Measurements from ENCODE around the gene MIER1. TPM values are rescaled to one million over a fixed set of nuclear protein-coding genes. Genes with fewer than 3 reads are reported as not detected.
"Not testable (repeated sequence)": the region's sequence is repeated elsewhere in the genome, so short reads cannot be mapped to it uniquely, and the experiment has no call there.

The MIER1 gene
- polyA plus RNA-seq (ENCODE audit: insufficient read depth in 1 of 5, insufficient read length in 5 of 5, low replicate concordance in 1 of 5), result 10 to 100 TPM; 26.4 to 41.1 (median 34.7) TPM
- long read RNA-seq, donor 1, partial matches to known transcripts, result 44 of 44 reads
- long read RNA-seq, donor 1, other reads (novel, unspliced or antisense), result 0 of 44 reads
- long read RNA-seq, donor 2, full-length matches to known transcripts, result 4 of 4 reads
- long read RNA-seq, donor 2, partial matches to known transcripts, result 0 of 4 reads
- long read RNA-seq, donor 2, other reads (novel, unspliced or antisense), result 0 of 4 reads
- long read RNA-seq, donor 3, full-length matches to known transcripts, result 2 of 31 reads
- long read RNA-seq, donor 3, partial matches to known transcripts, result 29 of 31 reads
- long read RNA-seq, donor 3, other reads (novel, unspliced or antisense), result 0 of 31 reads
- long read RNA-seq, donor 4, result 0 reads
- long read RNA-seq, donor 5, full-length matches to known transcripts, result 2 of 2 reads
- long read RNA-seq, donor 5, partial matches to known transcripts, result 0 of 2 reads
- long read RNA-seq, donor 5, other reads (novel, unspliced or antisense), result 0 of 2 reads
- long read RNA-seq, donor 6, full-length matches to known transcripts, result 3 of 3 reads
- long read RNA-seq, donor 6, partial matches to known transcripts, result 0 of 3 reads
- long read RNA-seq, donor 6, other reads (novel, unspliced or antisense), result 0 of 3 reads
- long read RNA-seq, donor 7, full-length matches to known transcripts, result 1 of 1 reads
- long read RNA-seq, donor 7, partial matches to known transcripts, result 0 of 1 reads
- long read RNA-seq, donor 7, other reads (novel, unspliced or antisense), result 0 of 1 reads
- long read RNA-seq, donor 8, result 0 reads

- DNase-seq, result peak; percentile 99
These were observed at the start of gene MIER1, which contains the start of gene DNAI4 for GRCh38 chr1:66924756-66925557. MIER1 (plus strand) TSS chr1:66924990; CDS start chr1:66925029, 39 bp downstream. DNAI4 (minus strand) TSS chr1:66924856; CDS start chr1:66924831, 25 bp downstream.

DNA sequence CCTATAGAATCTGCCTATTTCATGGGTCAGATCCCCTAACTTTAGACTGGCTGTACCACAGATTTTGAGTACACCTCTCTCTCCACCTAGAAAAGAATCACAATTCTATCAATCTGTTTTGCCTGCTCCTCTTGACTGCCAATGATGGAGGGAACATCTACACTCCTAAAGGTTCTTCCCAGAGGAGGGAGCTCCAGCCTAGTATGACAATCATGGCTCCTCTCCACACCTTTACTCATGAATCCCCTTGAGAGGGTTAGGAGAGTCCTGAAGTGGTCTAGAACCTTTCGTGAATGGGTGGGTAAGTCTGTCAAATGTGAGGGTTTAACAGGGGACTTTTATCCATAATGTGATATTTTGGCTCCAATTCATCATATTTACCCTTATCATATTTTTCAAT, 48.1 kb upstream of the MIER1 start:
- no peak for DNase-seq

GRCh38 chr1:66889030-66889429, 35.8 kb upstream of the MIER1 start:
- DNase-seq, result no peak

DNA sequence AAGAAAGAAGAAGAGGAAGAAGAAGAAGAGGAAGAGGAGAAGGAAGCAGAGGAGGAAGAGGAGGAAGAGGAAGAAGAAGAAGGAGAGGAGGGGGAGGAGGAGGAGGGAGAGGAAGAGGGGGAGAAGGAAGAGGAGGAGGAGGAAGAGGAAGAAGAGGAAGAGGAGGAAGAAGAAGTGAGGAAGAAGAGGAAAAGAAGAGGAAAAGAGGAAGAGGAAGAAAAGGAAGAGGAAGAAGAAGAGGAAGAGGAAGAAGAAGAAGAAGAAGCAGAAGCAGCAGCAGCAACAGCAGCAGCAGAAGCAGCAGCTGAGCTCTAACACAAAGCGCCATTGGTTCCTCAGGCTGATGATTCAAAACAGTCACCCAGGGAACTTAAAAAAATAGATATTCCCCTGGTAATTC, 34.2 kb upstream of the MIER1 start:
- no peak for DNase-seq

DNA sequence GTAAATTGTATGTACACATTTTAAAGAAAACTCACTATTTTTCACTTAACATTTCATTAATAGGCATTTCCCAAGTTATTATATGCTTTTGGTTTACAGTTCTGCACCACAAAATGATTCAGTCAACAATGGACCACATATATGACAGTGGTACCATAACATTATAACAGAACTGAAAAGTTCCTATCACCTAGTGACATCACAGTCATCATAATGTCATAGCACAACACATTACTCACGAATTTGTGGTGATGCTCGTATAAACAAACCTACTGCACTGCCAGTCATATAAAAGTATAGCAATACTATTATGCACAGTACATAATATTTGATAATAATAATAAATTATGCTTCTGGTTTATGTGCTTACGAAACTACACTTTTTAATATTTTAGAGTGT, 31.1 kb upstream of the MIER1 start:
- DNase-seq, result no peak

- DNase-seq, result not testable (repeated sequence)
These were observed 9.6 kb upstream of the MIER1 start for GRCh38 chr1:66915203-66915602.

- DNase-seq, result no peak
These were observed 8.5 kb upstream of the MIER1 start for GRCh38 chr1:66916320-66916719.

- DNase-seq, result no peak
These were observed 7.3 kb upstream of the MIER1 start for GRCh38 chr1:66917476-66917875.

DNA sequence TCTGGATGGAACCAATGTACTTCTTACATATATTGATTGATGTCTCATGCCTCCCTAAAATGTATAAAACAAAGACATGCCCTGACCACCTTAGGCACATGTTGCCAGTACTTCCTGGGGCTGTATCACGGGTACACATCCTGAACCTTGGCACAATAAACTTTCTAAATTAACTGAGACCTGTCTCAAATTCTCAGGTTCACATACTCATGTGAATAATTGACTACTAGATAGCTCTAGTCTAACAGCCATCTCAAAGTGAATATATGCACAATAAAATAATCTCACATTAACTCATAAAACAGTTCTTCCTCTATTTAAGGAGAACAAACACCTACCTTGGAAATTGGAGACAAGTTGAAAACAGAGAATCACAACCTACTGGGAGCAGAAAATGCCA, 5.7 kb upstream of the MIER1 start:
- DNase-seq, result no peak

DNA sequence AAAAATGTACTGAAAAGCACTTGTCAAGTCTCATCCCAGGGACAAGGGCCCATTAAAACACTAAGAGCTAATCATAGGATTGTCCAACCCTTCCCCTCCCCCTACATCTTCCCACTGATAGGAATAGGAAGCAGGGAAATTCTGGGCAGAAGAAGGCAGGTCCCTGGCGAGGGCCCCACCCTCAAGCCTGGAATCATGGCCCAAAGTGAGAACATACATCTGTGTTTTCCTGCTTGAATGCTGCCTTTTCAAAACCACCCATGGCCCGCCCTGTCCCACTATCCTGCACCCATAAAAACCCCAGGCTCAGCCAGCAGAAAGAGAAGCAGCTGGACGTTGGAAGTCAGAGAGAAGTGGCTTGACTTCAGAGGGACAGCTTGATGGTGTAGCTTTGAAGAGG, 5.0 kb upstream of the MIER1 start:
- no peak for DNase-seq

DNA sequence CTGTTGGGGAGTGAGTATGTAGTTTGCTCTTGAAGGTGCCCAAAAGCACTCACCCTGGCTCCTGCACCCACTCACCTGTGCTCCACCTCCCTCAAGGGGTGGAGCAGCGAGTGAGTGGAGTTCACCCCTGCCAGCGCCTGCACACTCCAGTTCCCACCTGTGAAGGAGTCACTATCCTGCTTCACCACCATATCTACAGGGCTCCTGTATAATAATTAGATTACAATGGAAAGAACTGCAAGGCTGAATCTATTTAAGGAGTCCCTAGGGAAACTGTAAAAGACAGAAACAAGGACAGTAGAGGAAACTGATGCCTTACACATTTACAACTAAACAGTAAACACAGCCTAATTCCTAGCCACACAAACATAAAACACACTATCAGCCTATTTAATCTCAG, 4.2 kb upstream of the MIER1 start:
- no peak for DNase-seq

GRCh38 chr1:66925558-66925910, 744 bp downstream of the MIER1 start:
- no peak for DNase-seq

DNA sequence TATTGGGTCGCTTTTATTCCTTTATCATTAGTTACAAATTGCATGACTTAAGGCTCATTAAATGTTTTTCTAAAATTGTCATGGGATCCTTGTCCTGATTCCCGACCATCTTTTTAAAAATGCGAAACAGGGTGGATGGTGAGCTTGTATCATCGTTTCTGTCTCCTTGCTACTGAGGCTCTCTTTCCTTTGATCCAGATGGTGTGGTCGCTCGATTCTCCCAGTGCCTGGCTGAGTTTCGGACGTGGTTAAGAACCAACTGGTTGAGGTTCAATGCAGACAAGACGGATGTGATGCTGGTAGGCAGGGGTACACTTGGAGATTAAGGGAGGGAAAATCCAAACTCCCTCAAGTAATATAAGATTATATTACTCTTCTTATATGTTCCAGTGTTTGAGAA, 1.2 kb downstream of the MIER1 start:
- no peak for DNase-seq

GRCh38 chr1:66927528-66927927, 2.7 kb downstream of the MIER1 start:
- no peak for DNase-seq

DNA sequence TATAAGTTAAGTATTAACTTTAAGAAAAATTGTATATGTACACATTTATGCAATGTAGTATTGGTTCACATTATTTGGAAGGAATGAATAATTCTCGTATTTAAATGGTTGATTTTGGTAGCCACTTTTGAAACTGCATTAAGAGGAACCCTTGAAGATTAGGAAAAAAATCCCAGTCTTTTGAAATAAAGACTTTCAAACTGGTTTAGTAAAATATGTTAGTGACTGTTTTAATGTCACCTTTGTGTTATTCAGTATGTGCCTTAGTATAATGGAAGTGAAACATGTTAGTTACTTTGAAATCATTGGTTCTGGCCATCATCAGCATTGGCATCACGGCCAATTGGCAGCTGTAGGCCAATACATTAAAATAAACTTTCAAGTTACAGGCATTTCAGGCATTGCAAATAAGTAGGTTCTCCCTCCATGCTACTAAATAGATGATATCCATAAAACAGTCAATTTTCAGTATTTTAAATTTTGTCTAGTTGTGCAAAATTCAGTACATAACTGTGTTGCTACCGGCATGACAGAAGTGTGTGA, 4.4 kb downstream of the MIER1 start:
- no peak for DNase-seq

GRCh38 chr1:66929691-66929998, 4.9 kb downstream of the MIER1 start:
- DNase-seq, result no peak

- peak; percentile 96 for DNase-seq
These were observed 5.4 kb downstream of the MIER1 start for GRCh38 chr1:66929999-66930822.

- DNase-seq, result no peak
These were observed 6.0 kb downstream of the MIER1 start for GRCh38 chr1:66930823-66931174.

DNA sequence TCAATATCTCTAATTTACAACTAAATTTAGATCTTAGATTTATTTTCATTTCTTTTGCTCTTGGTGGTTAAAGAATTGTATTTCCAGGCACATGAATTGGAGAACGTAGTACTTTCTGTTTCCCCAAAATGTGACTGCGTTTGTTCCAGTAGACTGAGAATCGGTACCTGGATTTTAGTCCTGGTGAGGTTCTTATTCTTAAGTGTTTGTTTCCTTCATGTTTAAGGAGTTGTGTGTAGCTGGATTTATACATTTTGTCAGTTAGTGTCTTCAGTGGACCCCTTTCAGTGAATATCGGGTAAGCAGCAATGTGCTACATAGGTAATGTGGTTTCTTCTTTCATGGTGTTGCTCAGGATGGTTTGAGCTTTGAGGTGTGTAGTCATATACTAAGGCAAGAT, 6.8 kb downstream of the MIER1 start:
- peak in 1 of 2 donors; percentile 9 for DNase-seq

GRCh38 chr1:66932291-66932690, 7.5 kb downstream of the MIER1 start:
- no peak for DNase-seq

Measured in right lung (tissue), 10 donors.